DND-41 (cell line): Measurements from ENCODE around the gene GTF2A1.

Source experiments
- ATAC-seq: fragments of 200-7000 bp; cut with Tn5 transposase; 3 replicates; pipeline ENCODE4 v1.9.1; 2021; ENCODE audit warnings: low read depth; ENCODE audit not compliant: insufficient read depth
- DNase-seq: peaks from one replicate; pipeline ENCODE4 v3.0.0-alpha.2; 2020
- H2AFZ ChIP-seq: 2 replicates; pipeline ENCODE4 v1.6.0; 2012; ENCODE audit warnings: low read depth, low read length
- H3K27ac ChIP-seq: 2 replicates; pipeline ENCODE4 v1.5.1; 2012; ENCODE audit warnings: low read length, inconsistent platforms
- H3K27me3 ChIP-seq: fragments of 200-600 bp; sonication (generic); 2 replicates; pipeline ENCODE4 v1.6.0; 2012; ENCODE audit warnings: low read length, mild to moderate bottlenecking, inconsistent platforms; ENCODE audit not compliant: insufficient read depth, poor library complexity
- H3K36me3 ChIP-seq: 2 replicates; pipeline ENCODE4 v1.5.1; 2012; ENCODE audit warnings: low read length, inconsistent platforms; ENCODE audit not compliant: insufficient read depth
- H3K4me1 ChIP-seq: 2 replicates; pipeline ENCODE4 v1.5.1; 2012; ENCODE audit warnings: mild to moderate bottlenecking, low read length; ENCODE audit not compliant: insufficient read depth
- H3K4me2 ChIP-seq: 2 replicates; pipeline ENCODE4 v1.6.0; 2012; ENCODE audit warnings: mild to moderate bottlenecking, moderate library complexity, low read length, inconsistent platforms; ENCODE audit not compliant: insufficient read depth
- H3K4me3 ChIP-seq, 2 experiments: fragments of 200-600 bp in 1 of 2; shearing (Covaris generic) in 1 of 2; 2 replicates each; pipeline ENCODE4 v1.5.1; 2012 to 2016; ENCODE audit warnings: inconsistent platforms in 2 of 2, low read length in 2 of 2, mild to moderate bottlenecking in 2 of 2, low read depth in 1 of 2, moderate library complexity in 1 of 2
- H3K79me2 ChIP-seq: 2 replicates; pipeline ENCODE4 v1.6.0; 2012; ENCODE audit warnings: low read length, inconsistent platforms; ENCODE audit not compliant: insufficient read depth
- H3K9ac ChIP-seq: 2 replicates; pipeline ENCODE4 v1.6.0; 2012; ENCODE audit warnings: low read depth, mild to moderate bottlenecking, inconsistent platforms, low read length, moderate library complexity
- H3K9me3 ChIP-seq: 2 replicates; pipeline ENCODE4 v1.5.1; 2012; ENCODE audit warnings: low read length, moderate library complexity, mild to moderate bottlenecking, inconsistent platforms; ENCODE audit not compliant: insufficient read depth, severe bottlenecking
- H4K20me1 ChIP-seq: 2 replicates; pipeline ENCODE4 v1.6.0; 2012; ENCODE audit warnings: low read length; ENCODE audit not compliant: insufficient read depth
- CTCF ChIP-seq: IDR thresholded peaks from 2 replicates; pipeline ENCODE4 v1.5.1; 2012; ENCODE audit warnings: borderline replicate concordance, low read length, moderate library complexity, mild to moderate bottlenecking; ENCODE audit not compliant: poor library complexity, severe bottlenecking; ENCODE audit errors: extremely low read depth
- EZH2 ChIP-seq: IDR thresholded peaks from 3 replicates; pipeline ENCODE4 v1.6.1; 2012; ENCODE audit warnings: borderline replicate concordance, low read depth, mild to moderate bottlenecking, moderate library complexity, low read length, inconsistent platforms; ENCODE audit not compliant: severe bottlenecking

GTF2A1 gene

GRCh38 chr14:81129242-81129641 lies 91.5 kb downstream of the GTF2A1 start:
- H3K4me3 ChIP-seq: no peak overlapping the region
- H2AFZ ChIP-seq: no peak overlapping the region
- peaks cover 11% of the 10 kb centered on the region for H3K36me3 ChIP-seq
- no peak for TF ChIP-seq CTCF
- TF ChIP-seq EZH2: no peak
- H3K9me3 ChIP-seq: peaks cover under 1% of the 10 kb centered on the region
- no peak overlapping the region for H3K9ac ChIP-seq
- no peak overlapping the region for H3K4me2 ChIP-seq
- DNase-seq: no peak
- H4K20me1 ChIP-seq: no peaks in the 10 kb centered on the region
- ATAC-seq: no peak; the same call in 2 of the 3 replicates
- H3K79me2 ChIP-seq: no peaks in the 10 kb centered on the region
- no peaks in the 10 kb centered on the region for H3K4me1 ChIP-seq
- no peak overlapping the region for H3K27ac ChIP-seq
- H3K27me3 ChIP-seq: no peaks in the 10 kb centered on the region

- Histone ChIP-seq H3K4me1 (no peaks in the 10 kb centered on the region), H3K36me3 (peaks cover 11% of the 10 kb centered on the region), H3K27ac (no peak overlapping the region), H3K4me2 (no peak overlapping the region), H3K4me3 (no peak overlapping the region), H3K9me3 (no peaks in the 10 kb centered on the region), H3K27me3 (no peaks in the 10 kb centered on the region), H3K9ac (no peak overlapping the region), H4K20me1 (no peaks in the 10 kb centered on the region), H3K79me2 (no peaks in the 10 kb centered on the region), H2AFZ (no peak overlapping the region)
- ATAC-seq: no peak
- no peak for DNase-seq
- TF ChIP-seq EZH2: no peak
- no peak for TF ChIP-seq CTCF
Observed at GRCh38 chr14:81127785-81128184, 93.0 kb downstream of the GTF2A1 start.

- H3K4me2 ChIP-seq: no peak overlapping the region
- H3K4me1 ChIP-seq: no peaks in the 10 kb centered on the region
- peaks cover 11% of the 10 kb centered on the region for H3K36me3 ChIP-seq
Observed at GRCh38 chr14:81125536-81125935, 95.2 kb downstream of the GTF2A1 start.

More at GRCh38 chr14:81125536-81125935, 95.2 kb downstream of the GTF2A1 start:
- no peak overlapping the region for H3K4me3 ChIP-seq
- TF ChIP-seq EZH2 (no peak), CTCF (no peak)
- DNase-seq: no peak
- H3K27me3 ChIP-seq: no peaks in the 10 kb centered on the region
- H4K20me1 ChIP-seq: no peaks in the 10 kb centered on the region
- no peak overlapping the region for H3K9ac ChIP-seq
- no peaks in the 10 kb centered on the region for H3K79me2 ChIP-seq
- no peak for ATAC-seq
- no peaks in the 10 kb centered on the region for H3K9me3 ChIP-seq
- H2AFZ ChIP-seq: no peak overlapping the region
- H3K27ac ChIP-seq: no peak overlapping the region
